T-helper 1 cell treated with Interleukin-12 subunit alpha and Interleukin-12 subunit beta and Interleukin-4 antibody, amounts not matched to agents 30 μg/mL and 1 μg/mL, for 36 hours (primary cell): ENCODE measurements around the gene SUSD5.
A peak's percentile ranks its signal among the peaks of the same experiment; 100 is the strongest.
"Not testable (repeated sequence)": the region's sequence is repeated elsewhere in the genome, so short reads cannot be mapped to it uniquely, and the experiment has no call there.

Experiments used
- H3K27ac Mint-ChIP-seq: one replicate; pipeline ENCODE4 v1.8.0; 2021; ENCODE audit warnings: mild to moderate bottlenecking, mixed read lengths
- H3K27me3 Mint-ChIP-seq: one replicate; pipeline ENCODE4 v1.8.0; 2021; ENCODE audit warnings: low read depth, mixed read lengths
- H3K36me3 Mint-ChIP-seq: one replicate; pipeline ENCODE4 v1.8.0; 2021; ENCODE audit warnings: low read depth, mixed read lengths
- H3K4me1 Mint-ChIP-seq: one replicate; pipeline ENCODE4 v1.8.0; 2021; ENCODE audit warnings: low read depth, mixed read lengths
- H3K4me3 Mint-ChIP-seq: one replicate; pipeline ENCODE4 v1.8.0; 2021; ENCODE audit warnings: mild to moderate bottlenecking, moderate library complexity, mixed read lengths
- H3K9me3 Mint-ChIP-seq: one replicate; pipeline ENCODE4 v1.8.0; 2021; ENCODE audit warnings: mixed read lengths

The SUSD5 gene

GRCh38 chr3:33130144-33130543, 88.5 kb downstream of the SUSD5 start:
- Mint-ChIP-seq H3K36me3 (peaks cover 11% of the 10 kb centered on the region), H3K27me3 (no peaks in the 10 kb centered on the region), H3K27ac (no peak overlapping the region), H3K4me3 (no peak overlapping the region), H3K9me3 (no peaks in the 10 kb centered on the region), H3K4me1 (peaks cover 8% of the 10 kb centered on the region)

GRCh38 chr3:33128706-33129105, 89.9 kb downstream of the SUSD5 start:
- Mint-ChIP-seq H3K27me3 (no peaks in the 10 kb centered on the region), H3K36me3 (peaks cover 9% of the 10 kb centered on the region), H3K4me1 (peaks cover 2% of the 10 kb centered on the region), H3K4me3 (no peak overlapping the region), H3K9me3 (no peaks in the 10 kb centered on the region), H3K27ac (no peak overlapping the region)

GRCh38 chr3:33125840-33126239, 92.8 kb downstream of the SUSD5 start:
- H3K36me3 Mint-ChIP-seq, result peaks cover 9% of the 10 kb centered on the region

GRCh38 chr3:33124638-33125037, 94.0 kb downstream of the SUSD5 start:
- Mint-ChIP-seq H3K4me1 (no peaks in the 10 kb centered on the region), H3K27ac (no peak overlapping the region), H3K36me3 (peaks cover 11% of the 10 kb centered on the region), H3K9me3 (no peaks in the 10 kb centered on the region), H3K4me3 (no peak overlapping the region), H3K27me3 (no peaks in the 10 kb centered on the region)

More at GRCh38 chr3:33125840-33126239, 92.8 kb downstream of the SUSD5 start:
- no peaks in the 10 kb centered on the region for H3K4me1 Mint-ChIP-seq
- no peaks in the 10 kb centered on the region for H3K27me3 Mint-ChIP-seq
- no peak overlapping the region for H3K4me3 Mint-ChIP-seq
- H3K27ac Mint-ChIP-seq, result no peak overlapping the region
- no peaks in the 10 kb centered on the region for H3K9me3 Mint-ChIP-seq

GRCh38 chr3:33122991-33123390, 95.6 kb downstream of the SUSD5 start:
- Mint-ChIP-seq H3K36me3 (peaks cover 11% of the 10 kb centered on the region), H3K27ac (no peak overlapping the region), H3K4me1 (no peaks in the 10 kb centered on the region), H3K9me3 (no peaks in the 10 kb centered on the region), H3K4me3 (no peak overlapping the region), H3K27me3 (no peaks in the 10 kb centered on the region)

GRCh38 chr3:33119891-33120290, 98.7 kb downstream of the SUSD5 start:
- Mint-ChIP-seq H3K4me3 (no peak overlapping the region), H3K27ac (no peak overlapping the region), H3K36me3 (peaks cover 2% of the 10 kb centered on the region), H3K4me1 (peaks cover 3% of the 10 kb centered on the region), H3K27me3 (no peaks in the 10 kb centered on the region), H3K9me3 (no peaks in the 10 kb centered on the region)

GRCh38 chr3:33117461-33117860, 101.1 kb downstream of the SUSD5 start:
- peaks cover 10% of the 10 kb centered on the region for H3K4me1 Mint-ChIP-seq
- H3K9me3 Mint-ChIP-seq, result no peaks in the 10 kb centered on the region

GRCh38 chr3:33115024-33115768, 103.4 kb downstream of the SUSD5 start:
- no peak overlapping the region for H3K27ac Mint-ChIP-seq
- no peaks in the 10 kb centered on the region for H3K9me3 Mint-ChIP-seq
- H3K4me3 Mint-ChIP-seq, result peak overlapping the region; percentile 8
- H3K4me1 Mint-ChIP-seq, result peaks cover 20% of the 10 kb centered on the region
- no peaks in the 10 kb centered on the region for H3K36me3 Mint-ChIP-seq
- H3K27me3 Mint-ChIP-seq, result no peaks in the 10 kb centered on the region

More at GRCh38 chr3:33117461-33117860, 101.1 kb downstream of the SUSD5 start:
- H3K27me3 Mint-ChIP-seq, result no peaks in the 10 kb centered on the region
- H3K4me3 Mint-ChIP-seq, result no peak overlapping the region
- H3K27ac Mint-ChIP-seq, result no peak overlapping the region
- H3K36me3 Mint-ChIP-seq, result peaks cover 2% of the 10 kb centered on the region

- Mint-ChIP-seq H3K4me3 (peak overlapping the region; percentile 78), H3K9me3 (no peaks in the 10 kb centered on the region), H3K27me3 (no peaks in the 10 kb centered on the region), H3K27ac (peak overlapping the region; percentile 76), H3K36me3 (no peaks in the 10 kb centered on the region), H3K4me1 (peaks cover 20% of the 10 kb centered on the region)
Measured at GRCh38 chr3:33114622-33115023, 104.0 kb downstream of the SUSD5 start.

GRCh38 chr3:33113772-33114621, 104.6 kb downstream of the SUSD5 start, which contains the start of gene CRTAP:
Gene CRTAP (plus strand): TSS chr3:33114014. CDS start chr3:33114078, 64 bp downstream.
- H3K9me3 Mint-ChIP-seq, result no peaks in the 10 kb centered on the region
- H3K27me3 Mint-ChIP-seq, result no peaks in the 10 kb centered on the region
- H3K27ac Mint-ChIP-seq, result peak within 1 kb of the TSS; percentile 76
- peak within 1 kb of the TSS; percentile 80 for H3K4me3 Mint-ChIP-seq
- peaks cover 20% of the 10 kb centered on the region for H3K4me1 Mint-ChIP-seq
- H3K36me3 Mint-ChIP-seq, result no peaks in the 10 kb centered on the region

GRCh38 chr3:33111581-33111980, 107.0 kb downstream of the SUSD5 start:
- no peaks in the 10 kb centered on the region for H3K36me3 Mint-ChIP-seq
- peaks cover 20% of the 10 kb centered on the region for H3K4me1 Mint-ChIP-seq
- no peak overlapping the region for H3K27ac Mint-ChIP-seq
- peaks cover 5% of the 10 kb centered on the region for H3K27me3 Mint-ChIP-seq
- no peak overlapping the region for H3K4me3 Mint-ChIP-seq
- peaks cover 5% of the 10 kb centered on the region for H3K9me3 Mint-ChIP-seq

- H3K27me3 Mint-ChIP-seq, result peaks cover 10% of the 10 kb centered on the region
- H3K4me1 Mint-ChIP-seq, H3K9me3 Mint-ChIP-seq, H3K36me3 Mint-ChIP-seq, H3K27ac Mint-ChIP-seq, H3K4me3 Mint-ChIP-seq: not testable (repeated sequence)
Measured at GRCh38 chr3:33106854-33107253, 111.8 kb downstream of the SUSD5 start.

GRCh38 chr3:33105341-33105948, 113.2 kb downstream of the SUSD5 start:
- peaks cover 5% of the 10 kb centered on the region for H3K9me3 Mint-ChIP-seq
- H3K27me3 Mint-ChIP-seq, result peaks cover 10% of the 10 kb centered on the region
- H3K36me3 Mint-ChIP-seq, result no peaks in the 10 kb centered on the region
- H3K4me1 Mint-ChIP-seq, result no peaks in the 10 kb centered on the region
- no peak overlapping the region for H3K4me3 Mint-ChIP-seq
- no peak overlapping the region for H3K27ac Mint-ChIP-seq

GRCh38 chr3:33104803-33105202, 113.8 kb downstream of the SUSD5 start:
- peaks cover 10% of the 10 kb centered on the region for H3K27me3 Mint-ChIP-seq
- peaks cover 5% of the 10 kb centered on the region for H3K9me3 Mint-ChIP-seq
- no peak overlapping the region for H3K4me3 Mint-ChIP-seq
- no peak overlapping the region for H3K27ac Mint-ChIP-seq
- H3K36me3 Mint-ChIP-seq, result no peaks in the 10 kb centered on the region
- no peaks in the 10 kb centered on the region for H3K4me1 Mint-ChIP-seq
